ENCODE measurements around the gene VGLL4. TPM values are rescaled to one million over a fixed set of nuclear protein-coding genes. Genes with fewer than 3 reads are reported as not detected.
"Not testable (repeated sequence)": the region's sequence is repeated elsewhere in the genome, so short reads cannot be mapped to it uniquely, and the experiment has no call there.

VGLL4 gene
- polyA plus RNA-seq, 1 donor from 2014 or later = 113 TPM

GRCh38 chr3:11600501-11601282, 43.0 kb downstream of the VGLL4 start:
- no peak for TF ChIP-seq REST (IDR thresholded peaks at IDR 0.05; ENCODE audit: borderline replicate concordance)
- no peak for TF ChIP-seq MXI1 (conservative IDR thresholded peaks at IDR 0.05; ENCODE audit: poor library complexity, severe bottlenecking)
- TF ChIP-seq POLR2AphosphoS5 (IDR thresholded peaks at IDR 0.05) = no peak
- TF ChIP-seq, protein P1, sequence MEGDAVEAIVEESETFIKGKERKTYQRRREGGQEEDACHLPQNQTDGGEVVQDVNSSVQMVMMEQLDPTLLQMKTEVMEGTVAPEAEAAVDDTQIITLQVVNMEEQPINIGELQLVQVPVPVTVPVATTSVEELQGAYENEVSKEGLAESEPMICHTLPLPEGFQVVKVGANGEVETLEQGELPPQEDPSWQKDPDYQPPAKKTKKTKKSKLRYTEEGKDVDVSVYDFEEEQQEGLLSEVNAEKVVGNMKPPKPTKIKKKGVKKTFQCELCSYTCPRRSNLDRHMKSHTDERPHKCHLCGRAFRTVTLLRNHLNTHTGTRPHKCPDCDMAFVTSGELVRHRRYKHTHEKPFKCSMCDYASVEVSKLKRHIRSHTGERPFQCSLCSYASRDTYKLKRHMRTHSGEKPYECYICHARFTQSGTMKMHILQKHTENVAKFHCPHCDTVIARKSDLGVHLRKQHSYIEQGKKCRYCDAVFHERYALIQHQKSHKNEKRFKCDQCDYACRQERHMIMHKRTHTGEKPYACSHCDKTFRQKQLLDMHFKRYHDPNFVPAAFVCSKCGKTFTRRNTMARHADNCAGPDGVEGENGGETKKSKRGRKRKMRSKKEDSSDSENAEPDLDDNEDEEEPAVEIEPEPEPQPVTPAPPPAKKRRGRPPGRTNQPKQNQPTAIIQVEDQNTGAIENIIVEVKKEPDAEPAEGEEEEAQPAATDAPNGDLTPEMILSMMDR (IDR thresholded peaks at IDR 0.05; ENCODE audit: poor library complexity, severe bottlenecking) = no peak
- no peak for TF ChIP-seq EZH2 (IDR thresholded peaks at IDR 0.05; ENCODE audit: borderline replicate concordance, insufficient read depth, low read length, poor library complexity, severe bottlenecking)
- TF ChIP-seq TAF1 (IDR thresholded peaks at IDR 0.05; ENCODE audit: low read depth) = no peak
- TF ChIP-seq RAD21 (conservative IDR thresholded peaks at IDR 0.05) = no peak
- TF ChIP-seq EP300 (conservative IDR thresholded peaks at IDR 0.05; ENCODE audit: poor library complexity, severe bottlenecking) = no peak
- TF ChIP-seq SMC3 (conservative IDR thresholded peaks at IDR 0.05; ENCODE audit: poor library complexity) = no peak
- Histone ChIP-seq H3K79me2 (replicated peaks; ENCODE audit: insufficient read depth, low read length) (peaks cover 31% of the 10 kb centered on the region), H2AFZ (ENCODE audit: low read depth, low read length) (no peak overlapping the region), H3K4me3 (ENCODE audit: low read length) (no peak overlapping the region), H3K9me3 (ENCODE audit: low read length) (no peaks in the 10 kb centered on the region), H4K20me1 (ENCODE audit: insufficient read depth) (no peaks in the 10 kb centered on the region), H3K27ac (ENCODE audit: low read length) (peak overlapping the region; percentile 42), H3K27me3 (ENCODE audit: insufficient read depth, low read depth, low read length) (no peaks in the 10 kb centered on the region), H3K9me2 (ENCODE audit: insufficient read depth, low read length) (no peaks in the 10 kb centered on the region), H3K36me3 (ENCODE audit: insufficient read depth, low read length) (no peaks in the 10 kb centered on the region), H3K9ac (ENCODE audit: low read length) (no peak overlapping the region), H3K4me2 (ENCODE audit: low read length) (no peak overlapping the region), H3F3A (ENCODE audit: insufficient read depth, low read length, poor library complexity, severe bottlenecking) (no peaks in the 10 kb centered on the region)

DNA sequence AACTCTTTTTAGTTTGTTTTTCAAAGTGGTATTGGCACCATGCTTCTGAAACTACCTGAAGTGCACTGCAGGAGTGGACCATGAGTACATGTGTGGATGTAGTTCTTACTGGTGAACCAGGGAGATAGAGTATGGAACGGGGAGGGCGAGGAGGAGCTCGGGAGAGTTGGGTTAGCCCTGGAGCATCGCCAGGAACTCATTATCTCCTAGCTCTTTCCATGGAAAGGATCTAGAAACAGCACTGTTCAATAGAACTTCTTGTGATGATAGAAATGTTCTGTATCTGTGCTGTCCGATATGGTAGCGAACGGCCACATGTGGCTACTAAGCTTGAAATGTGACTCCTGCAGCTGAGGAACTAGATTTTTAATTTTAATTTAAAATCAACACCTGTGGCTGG, 47.3 kb downstream of the VGLL4 start:
- Histone ChIP-seq H3K4me3 (ENCODE audit: low read length) (no peak overlapping the region), H3K9ac (ENCODE audit: low read length) (no peak overlapping the region), H3F3A (ENCODE audit: insufficient read depth, low read length, poor library complexity, severe bottlenecking) (peaks cover 3% of the 10 kb centered on the region), H2AFZ (ENCODE audit: low read depth, low read length) (no peak overlapping the region), H3K79me2 (replicated peaks; ENCODE audit: insufficient read depth, low read length) (peaks cover 32% of the 10 kb centered on the region), H3K27me3 (ENCODE audit: insufficient read depth, low read depth, low read length) (no peaks in the 10 kb centered on the region), H3K9me3 (ENCODE audit: low read length) (no peaks in the 10 kb centered on the region), H4K20me1 (ENCODE audit: insufficient read depth) (no peaks in the 10 kb centered on the region), H3K27ac (ENCODE audit: low read length) (no peak overlapping the region), H3K9me2 (ENCODE audit: insufficient read depth, low read length) (no peaks in the 10 kb centered on the region), H3K36me3 (ENCODE audit: insufficient read depth, low read length) (no peaks in the 10 kb centered on the region), H3K4me2 (ENCODE audit: low read length) (no peak overlapping the region)
- no peak for TF ChIP-seq MXI1 (conservative IDR thresholded peaks at IDR 0.05; ENCODE audit: poor library complexity, severe bottlenecking)
- TF ChIP-seq EP300 (conservative IDR thresholded peaks at IDR 0.05; ENCODE audit: poor library complexity, severe bottlenecking) = no peak
- TF ChIP-seq RAD21 (conservative IDR thresholded peaks at IDR 0.05) = no peak
- no peak for TF ChIP-seq SMC3 (conservative IDR thresholded peaks at IDR 0.05; ENCODE audit: poor library complexity)
- TF ChIP-seq EZH2 (IDR thresholded peaks at IDR 0.05; ENCODE audit: borderline replicate concordance, insufficient read depth, low read length, poor library complexity, severe bottlenecking) = no peak
- TF ChIP-seq POLR2AphosphoS5 (IDR thresholded peaks at IDR 0.05) = no peak
- no peak for TF ChIP-seq REST (IDR thresholded peaks at IDR 0.05; ENCODE audit: borderline replicate concordance)
- TF ChIP-seq, protein P1 (IDR thresholded peaks at IDR 0.05; ENCODE audit: poor library complexity, severe bottlenecking) = no peak
- TF ChIP-seq TAF1 (IDR thresholded peaks at IDR 0.05; ENCODE audit: low read depth) = no peak

DNA sequence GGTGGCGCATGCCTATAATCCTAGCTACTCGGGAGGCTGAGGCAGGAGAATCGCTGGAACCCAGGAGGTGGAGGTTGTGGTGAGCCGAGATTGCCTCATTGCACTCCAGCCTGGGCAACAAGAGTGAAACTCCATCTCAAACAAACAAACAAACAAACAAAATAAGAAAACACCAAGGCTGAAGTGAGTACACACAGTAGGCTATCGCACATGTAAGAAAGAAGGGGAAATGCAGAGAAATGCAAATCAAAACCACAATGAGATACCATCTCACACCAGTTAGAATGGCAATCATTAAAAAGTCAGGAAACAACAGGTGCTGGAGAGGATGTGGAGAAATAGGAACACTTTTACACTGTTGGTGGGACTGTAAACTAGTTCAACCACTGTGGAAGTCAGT, 48.7 kb downstream of the VGLL4 start:
- H3K9me2 ChIP-seq (ENCODE audit: insufficient read depth, low read length); H3K27me3 ChIP-seq (ENCODE audit: insufficient read depth, low read depth, low read length); H3K4me3 ChIP-seq (ENCODE audit: low read length); H2AFZ ChIP-seq (ENCODE audit: low read depth, low read length); H4K20me1 ChIP-seq (ENCODE audit: insufficient read depth); H3K4me2 ChIP-seq (ENCODE audit: low read length); H3K27ac ChIP-seq (ENCODE audit: low read length); H3K36me3 ChIP-seq (ENCODE audit: insufficient read depth, low read length); H3K9ac ChIP-seq (ENCODE audit: low read length); H3F3A ChIP-seq (ENCODE audit: insufficient read depth, low read length, poor library complexity, severe bottlenecking); H3K9me3 ChIP-seq (ENCODE audit: low read length): not testable (repeated sequence)
- peaks cover 32% of the 10 kb centered on the region for H3K79me2 ChIP-seq (replicated peaks; ENCODE audit: insufficient read depth, low read length)
